ENCODE measurements around the gene TRIO.
"Not testable (repeated sequence)": the region's sequence is repeated elsewhere in the genome, so short reads cannot be mapped to it uniquely, and the experiment has no call there.

TRIO gene

DNA sequence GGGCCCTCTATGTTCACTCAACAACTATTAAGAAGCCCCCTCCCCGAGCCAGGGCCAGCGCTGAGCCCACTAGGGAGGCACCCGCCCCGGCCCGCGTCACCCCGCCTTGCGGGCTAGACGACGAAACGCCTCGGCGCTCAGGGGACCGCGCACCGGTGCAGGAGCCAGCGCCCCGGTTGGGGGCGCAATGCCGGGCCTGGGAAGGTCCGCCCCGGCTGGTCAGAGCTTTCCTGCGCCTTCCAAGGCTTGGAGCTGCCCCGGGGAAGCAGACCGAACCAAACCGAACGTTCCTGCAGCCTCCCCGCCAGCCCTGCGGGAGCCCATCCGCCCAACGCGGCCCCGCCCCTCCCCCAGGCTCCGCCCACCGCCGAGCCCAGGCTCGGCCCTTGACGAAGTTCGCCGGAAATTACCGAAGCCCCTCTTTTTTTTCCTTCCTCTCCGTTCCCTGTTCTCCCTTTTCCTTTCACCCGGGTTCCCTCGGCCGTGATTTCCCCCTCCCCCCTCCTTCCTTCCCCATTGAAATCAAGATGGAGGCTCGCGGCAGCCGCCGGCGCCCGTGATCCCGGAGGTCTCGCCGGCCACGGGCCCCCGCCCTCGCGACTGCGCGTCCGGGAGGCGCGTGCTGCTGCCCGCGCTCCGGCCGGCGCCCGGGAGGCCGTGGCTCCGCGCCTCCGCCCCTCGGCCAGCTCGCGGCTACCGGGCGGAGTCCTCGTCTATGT lies at the start of gene TRIO:
Gene TRIO, plus strand, starts transcription at position 516 of the 719 bp plus-strand sequence. CDS start 384 bp downstream, outside the sequence.
- CTCF ChIA-PET = interaction anchor here (0.6 to 1.3 kb wide), 4 partner anchors 47 to 138 kb away, joined by 3 to 6 read pairs (median 4); no protein-coding TSS in a partner anchor
- POLR2A ChIA-PET = interaction anchor here (0.5 to 3.5 kb wide), 6 partner anchors 11 to 122 kb away, joined by 3 to 29 read pairs (median 4); no protein-coding TSS in a partner anchor
- DNase-seq (ENCODE audit: extremely low spot score) = peak; percentile 91
- TF ChIP-seq FOXM1 (IDR thresholded peaks at IDR 0.05; ENCODE audit: borderline replicate concordance) (no peak), FOXA1 (IDR thresholded peaks at IDR 0.05) (no peak), BHLHE40 (IDR thresholded peaks at IDR 0.05; ENCODE audit: borderline replicate concordance) (no peak), ZNF384 (IDR thresholded peaks at IDR 0.05) (peak; percentile 73)

GRCh38 chr5:14097380-14097779 lies 45.8 kb upstream of the TRIO start:
- DNase-seq (ENCODE audit: extremely low spot score); POLR2A ChIA-PET: not testable (repeated sequence)
- CTCF ChIA-PET = interaction anchor here (1.1 kb wide), 1 partner anchor 11 kb away, joined by 3 read pairs; no protein-coding TSS in a partner anchor

DNA sequence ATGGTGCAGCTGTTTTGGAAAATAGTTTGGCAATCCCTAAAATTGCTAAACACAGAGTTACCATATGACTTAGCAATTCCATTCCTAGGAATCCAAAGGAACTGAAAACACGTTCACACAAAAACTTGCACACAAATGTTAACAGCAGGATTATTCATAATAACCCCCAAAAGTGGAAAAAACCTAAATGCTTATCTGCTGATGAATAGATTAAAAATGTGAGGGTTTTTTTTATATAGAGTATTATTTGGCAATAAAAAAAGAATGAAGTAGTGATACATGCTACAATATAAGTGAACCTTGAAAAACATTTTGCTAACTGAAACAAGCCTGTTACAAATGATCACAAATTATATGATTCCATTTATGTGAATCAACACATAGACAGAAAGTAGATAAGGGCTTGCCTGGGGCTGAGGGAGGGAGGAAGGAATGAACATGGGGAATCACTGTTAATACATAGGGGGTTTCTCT lies 45.1 kb upstream of the TRIO start:
- CTCF ChIA-PET = no interaction called here
- no peak for TF ChIP-seq FOXA1 (IDR thresholded peaks at IDR 0.05)
- no peak for TF ChIP-seq CTBP1 (IDR thresholded peaks at IDR 0.05; ENCODE audit: borderline replicate concordance)
- TF ChIP-seq LEF1 (IDR thresholded peaks at IDR 0.05; ENCODE audit: borderline replicate concordance) = no peak
- TF ChIP-seq TARDBP (IDR thresholded peaks at IDR 0.05) = no peak
- no peak for TF ChIP-seq FOXM1 (IDR thresholded peaks at IDR 0.05; ENCODE audit: borderline replicate concordance)
- no peak for TF ChIP-seq L3MBTL2 (conservative IDR thresholded peaks at IDR 0.05)
- TF ChIP-seq, protein P1, sequence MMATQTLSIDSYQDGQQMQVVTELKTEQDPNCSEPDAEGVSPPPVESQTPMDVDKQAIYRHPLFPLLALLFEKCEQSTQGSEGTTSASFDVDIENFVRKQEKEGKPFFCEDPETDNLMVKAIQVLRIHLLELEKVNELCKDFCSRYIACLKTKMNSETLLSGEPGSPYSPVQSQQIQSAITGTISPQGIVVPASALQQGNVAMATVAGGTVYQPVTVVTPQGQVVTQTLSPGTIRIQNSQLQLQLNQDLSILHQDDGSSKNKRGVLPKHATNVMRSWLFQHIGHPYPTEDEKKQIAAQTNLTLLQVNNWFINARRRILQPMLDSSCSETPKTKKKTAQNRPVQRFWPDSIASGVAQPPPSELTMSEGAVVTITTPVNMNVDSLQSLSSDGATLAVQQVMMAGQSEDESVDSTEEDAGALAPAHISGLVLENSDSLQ (IDR thresholded peaks at IDR 0.05) = no peak
- no peak for TF ChIP-seq BHLHE40 (IDR thresholded peaks at IDR 0.05; ENCODE audit: borderline replicate concordance)
- no peak for TF ChIP-seq HDGF (IDR thresholded peaks at IDR 0.05; ENCODE audit: borderline replicate concordance)
- no peak for TF ChIP-seq SUZ12 (IDR thresholded peaks at IDR 0.05)
- no peak for TF ChIP-seq ARNT (IDR thresholded peaks at IDR 0.05)
- no peak for TF ChIP-seq NFRKB (IDR thresholded peaks at IDR 0.05)
- no peak for TF ChIP-seq FOXK2 (IDR thresholded peaks at IDR 0.05)
- DNase-seq (ENCODE audit: extremely low spot score) = no peak
- POLR2A ChIA-PET = no interaction called here

DNA sequence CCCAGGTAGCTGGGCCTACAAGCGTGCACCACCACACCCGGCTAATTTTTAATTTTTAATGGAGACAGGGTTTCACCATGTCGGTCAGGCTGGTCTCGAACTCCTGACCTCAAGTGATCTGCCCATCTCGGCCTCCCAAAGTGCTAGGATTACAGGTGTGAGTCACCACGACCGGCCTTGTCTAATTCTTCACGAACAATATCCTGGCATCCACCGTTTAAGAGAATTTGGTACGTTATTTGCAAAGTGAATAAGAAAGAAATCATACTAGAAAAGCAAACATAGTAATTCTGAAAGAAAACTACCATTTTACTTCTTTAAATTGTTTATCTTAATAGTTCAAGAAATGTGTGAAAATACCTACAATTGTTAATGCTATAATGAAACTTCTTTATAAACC lies 42.9 kb upstream of the TRIO start:
- CTCF ChIA-PET = no interaction called here
- no peak for TF ChIP-seq HDGF (IDR thresholded peaks at IDR 0.05; ENCODE audit: borderline replicate concordance)
- POLR2A ChIA-PET = no interaction called here
- DNase-seq (ENCODE audit: extremely low spot score) = no peak

DNA sequence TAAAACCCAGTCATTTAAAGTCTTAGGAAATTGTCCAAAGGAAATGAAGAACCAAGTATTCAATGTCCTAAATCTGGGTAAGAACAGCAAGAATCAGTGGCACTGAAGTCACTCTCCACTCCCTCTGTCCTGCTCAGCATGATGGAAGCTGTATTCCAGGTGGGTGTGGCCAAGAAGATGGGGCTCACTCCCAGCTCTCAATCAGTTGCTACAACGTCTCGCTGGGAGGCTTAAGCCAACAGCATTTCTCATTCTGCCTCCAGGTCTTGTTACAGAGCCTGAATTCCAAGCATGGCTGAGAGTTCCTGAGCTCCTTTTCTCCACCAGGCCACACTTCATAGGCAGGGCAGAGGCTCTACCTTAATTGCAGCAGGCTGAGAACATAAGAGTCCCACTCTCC lies 41.2 kb upstream of the TRIO start:
- TF ChIP-seq ELF4 (IDR thresholded peaks at IDR 0.05) = no peak
- TF ChIP-seq CTBP1 (IDR thresholded peaks at IDR 0.05; ENCODE audit: borderline replicate concordance) = no peak
- no peak for TF ChIP-seq TARDBP (IDR thresholded peaks at IDR 0.05)
- TF ChIP-seq L3MBTL2 (conservative IDR thresholded peaks at IDR 0.05) = no peak
- TF ChIP-seq ARNT (IDR thresholded peaks at IDR 0.05) = no peak
- no peak for TF ChIP-seq LEF1 (IDR thresholded peaks at IDR 0.05; ENCODE audit: borderline replicate concordance)
- ChIA-PET CTCF (interaction anchor here (0.6 kb wide), 1 partner anchor 17 kb away, joined by 3 read pairs; no protein-coding TSS in a partner anchor), POLR2A (no interaction called here)
- DNase-seq (ENCODE audit: extremely low spot score) = no peak

DNA sequence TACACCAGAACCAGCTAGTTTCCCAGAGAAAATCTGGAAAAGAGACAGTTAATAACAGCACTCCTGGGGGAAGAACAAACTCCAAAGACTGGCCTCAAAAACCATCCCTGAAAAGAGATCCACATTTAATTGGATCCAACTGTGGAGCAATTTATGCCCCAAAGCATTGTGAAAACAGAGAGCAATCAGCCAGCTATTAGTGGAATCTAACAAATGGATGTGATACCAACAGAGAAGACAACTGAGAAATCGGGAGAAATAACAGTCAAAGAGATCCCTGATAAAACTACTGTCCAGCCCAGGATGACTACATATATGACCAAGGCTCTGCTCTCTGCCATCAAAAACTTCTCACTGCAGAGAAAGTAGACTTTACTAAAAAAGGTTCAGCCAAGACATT lies 40.5 kb upstream of the TRIO start:
- POLR2A ChIA-PET = no interaction called here
- TF ChIP-seq FOXK2 (IDR thresholded peaks at IDR 0.05) = no peak
- TF ChIP-seq BHLHE40 (IDR thresholded peaks at IDR 0.05; ENCODE audit: borderline replicate concordance) = no peak
- no peak for TF ChIP-seq NFRKB (IDR thresholded peaks at IDR 0.05)
- TF ChIP-seq HDGF (IDR thresholded peaks at IDR 0.05; ENCODE audit: borderline replicate concordance) = no peak
- TF ChIP-seq L3MBTL2 (conservative IDR thresholded peaks at IDR 0.05) = no peak
- no peak for TF ChIP-seq FOXA1 (IDR thresholded peaks at IDR 0.05)
- DNase-seq (ENCODE audit: extremely low spot score) = no peak
- CTCF ChIA-PET = interaction anchor here (0.6 kb wide), 1 partner anchor 18 kb away, joined by 3 read pairs; no protein-coding TSS in a partner anchor

DNA sequence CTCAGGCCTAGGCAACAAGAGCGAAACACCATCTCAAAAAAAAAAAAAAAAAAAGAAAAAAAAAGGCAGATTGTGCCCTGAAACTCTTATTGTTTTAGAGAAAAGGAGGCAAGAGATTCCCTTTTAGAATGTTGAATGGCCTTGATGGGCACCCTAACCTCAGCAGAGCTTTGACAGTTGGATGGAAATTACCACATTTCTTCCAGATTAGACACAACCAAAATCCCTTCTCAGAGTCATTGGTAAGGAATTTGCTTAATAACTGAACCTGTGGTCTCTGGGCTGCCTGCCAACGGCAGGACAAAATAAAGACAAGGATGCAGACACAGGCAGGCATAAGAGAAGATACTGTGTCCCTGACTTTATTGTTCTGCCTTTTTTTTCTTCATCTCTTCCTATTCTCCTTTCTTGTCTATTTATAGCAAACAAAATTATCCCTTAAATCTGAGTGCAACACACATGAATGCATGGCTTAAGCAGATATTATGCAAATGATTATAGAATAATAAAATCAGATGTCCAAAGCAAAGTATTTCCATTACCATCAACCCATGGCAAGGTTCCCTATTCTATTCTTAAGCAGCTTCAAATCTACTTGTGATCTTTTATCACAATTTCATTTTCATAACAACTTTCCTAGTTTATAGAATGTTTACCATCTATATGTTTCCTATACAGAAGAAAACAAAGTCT lies 37.3 kb upstream of the TRIO start:
- no peak for DNase-seq (ENCODE audit: extremely low spot score)
- ChIA-PET CTCF (interaction anchor here (0.7 to 0.9 kb wide), 2 partner anchors 14 to 102 kb away, joined by 7 to 8 read pairs; no protein-coding TSS in a partner anchor), POLR2A (no interaction called here)
- no peak for TF ChIP-seq FOXM1 (IDR thresholded peaks at IDR 0.05; ENCODE audit: borderline replicate concordance)
- TF ChIP-seq SUZ12 (IDR thresholded peaks at IDR 0.05) = no peak
- TF ChIP-seq ZNF384 (IDR thresholded peaks at IDR 0.05) = no peak
- TF ChIP-seq LEF1 (IDR thresholded peaks at IDR 0.05; ENCODE audit: borderline replicate concordance) = no peak
- TF ChIP-seq BHLHE40 (IDR thresholded peaks at IDR 0.05; ENCODE audit: borderline replicate concordance) = no peak
- TF ChIP-seq ARNT (IDR thresholded peaks at IDR 0.05) = no peak
- TF ChIP-seq FOXA1 (IDR thresholded peaks at IDR 0.05) = no peak
- no peak for TF ChIP-seq ELF4 (IDR thresholded peaks at IDR 0.05)
- TF ChIP-seq NFRKB (IDR thresholded peaks at IDR 0.05) = no peak
- TF ChIP-seq FOXK2 (IDR thresholded peaks at IDR 0.05) = no peak
- no peak for TF ChIP-seq L3MBTL2 (conservative IDR thresholded peaks at IDR 0.05)
- TF ChIP-seq TARDBP (IDR thresholded peaks at IDR 0.05) = no peak
- TF ChIP-seq, protein P1 (IDR thresholded peaks at IDR 0.05) = no peak
- TF ChIP-seq HDGF (IDR thresholded peaks at IDR 0.05; ENCODE audit: borderline replicate concordance) = no peak
- no peak for TF ChIP-seq CTBP1 (IDR thresholded peaks at IDR 0.05; ENCODE audit: borderline replicate concordance)
- no peak for TF ChIP-seq SP1 (IDR thresholded peaks at IDR 0.05)
